Lower lobe of right lung (tissue), 2 donors: Measurements from ENCODE around the gene TRAPPC2L. TPM values are rescaled to one million over a fixed set of nuclear protein-coding genes. Genes with fewer than 3 reads are reported as not detected.

Source experiments
- ATAC-seq, 2 donors: fragments of 200-7000 bp; cut with Tn5 transposase; one replicate each; pipeline ENCODE4 v1.9.1; 2020 to 2022; ENCODE audit warnings: mild to moderate bottlenecking in 2 of 2, moderate library complexity in 2 of 2
- DNase-seq: peaks from one replicate; pipeline ENCODE4 v3.0.0-alpha.2; 2020
- H3K27ac ChIP-seq: fragments of 200-600 bp; one replicate; pipeline ENCODE4 v1.8.0; 2022
- H3K27me3 ChIP-seq: fragments of 200-600 bp; one replicate; pipeline ENCODE4 v1.8.0; 2022; ENCODE audit warnings: low read depth
- H3K36me3 ChIP-seq: fragments of 200-600 bp; one replicate; pipeline ENCODE4 v1.8.0; 2022; ENCODE audit warnings: mild to moderate bottlenecking
- H3K4me1 ChIP-seq: fragments of 200-600 bp; one replicate; pipeline ENCODE4 v1.8.0; 2022
- H3K4me3 ChIP-seq: fragments of 200-600 bp; one replicate; pipeline ENCODE4 v1.8.0; 2022; ENCODE audit warnings: mild to moderate bottlenecking
- H3K9me3 ChIP-seq: fragments of 200-600 bp; one replicate; pipeline ENCODE4 v1.8.0; 2022
- intact Hi-C: fragments of 100-400 bp; cut with DNase I; formaldehyde crosslinking; loops from one replicate; pipeline ENCODE4 v1.11.0; 2022
- total RNA-seq: library from RNA; stranded (reverse); fragmentation: NEBNext Ultra II Directional; extraction: Animal tissue kit (Norgen Biotek cat#: 25700); gene quantifications from one replicate; pipeline ENCODE4 v1.2.1, GENCODE V29; 2021
- TF ChIP-seq, protein P1 (sequence below): fragments of 200-600 bp; IDR thresholded peaks from one replicate; pipeline ENCODE4 v1.8.0; 2022; ENCODE audit warnings: antibody characterized with exemption, mild to moderate bottlenecking
- donor health status: DM: no; HTN: yes; CAD: no; lungs with severe emphysema.

The TRAPPC2L gene
- total RNA-seq, 1 donor from 2014 or later: 51.4 TPM

DNA sequence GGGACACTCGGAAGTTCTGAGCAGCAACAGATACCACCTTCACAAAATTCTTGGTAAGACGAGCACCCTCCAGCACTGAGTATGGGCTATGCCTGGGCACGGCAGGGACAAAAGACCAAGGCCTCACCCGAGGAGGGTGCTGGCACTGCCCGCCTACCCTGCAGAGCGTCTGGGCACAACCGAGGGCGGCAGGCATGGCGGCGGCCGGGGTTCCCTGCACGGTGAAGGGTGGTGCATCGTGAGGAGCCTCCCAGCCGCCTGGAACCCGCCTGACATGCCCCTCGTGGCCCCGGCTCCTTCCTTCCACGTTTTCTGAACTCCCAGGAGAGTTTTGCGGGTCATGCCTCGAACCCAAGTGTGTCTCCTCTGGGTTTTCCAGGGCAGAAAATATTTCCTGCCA, 19.1 kb upstream of the TRAPPC2L start:
- TF ChIP-seq, protein P1, sequence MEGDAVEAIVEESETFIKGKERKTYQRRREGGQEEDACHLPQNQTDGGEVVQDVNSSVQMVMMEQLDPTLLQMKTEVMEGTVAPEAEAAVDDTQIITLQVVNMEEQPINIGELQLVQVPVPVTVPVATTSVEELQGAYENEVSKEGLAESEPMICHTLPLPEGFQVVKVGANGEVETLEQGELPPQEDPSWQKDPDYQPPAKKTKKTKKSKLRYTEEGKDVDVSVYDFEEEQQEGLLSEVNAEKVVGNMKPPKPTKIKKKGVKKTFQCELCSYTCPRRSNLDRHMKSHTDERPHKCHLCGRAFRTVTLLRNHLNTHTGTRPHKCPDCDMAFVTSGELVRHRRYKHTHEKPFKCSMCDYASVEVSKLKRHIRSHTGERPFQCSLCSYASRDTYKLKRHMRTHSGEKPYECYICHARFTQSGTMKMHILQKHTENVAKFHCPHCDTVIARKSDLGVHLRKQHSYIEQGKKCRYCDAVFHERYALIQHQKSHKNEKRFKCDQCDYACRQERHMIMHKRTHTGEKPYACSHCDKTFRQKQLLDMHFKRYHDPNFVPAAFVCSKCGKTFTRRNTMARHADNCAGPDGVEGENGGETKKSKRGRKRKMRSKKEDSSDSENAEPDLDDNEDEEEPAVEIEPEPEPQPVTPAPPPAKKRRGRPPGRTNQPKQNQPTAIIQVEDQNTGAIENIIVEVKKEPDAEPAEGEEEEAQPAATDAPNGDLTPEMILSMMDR: no peak
- Histone ChIP-seq H3K27me3 (no peaks in the 10 kb centered on the region), H3K9me3 (no peaks in the 10 kb centered on the region), H3K4me3 (no peak overlapping the region), H3K36me3 (peaks cover 49% of the 10 kb centered on the region), H3K27ac (no peak overlapping the region), H3K4me1 (no peaks in the 10 kb centered on the region)
- intact Hi-C loops: no loop called here
- ATAC-seq: no peak
- DNase-seq: no peak

DNA sequence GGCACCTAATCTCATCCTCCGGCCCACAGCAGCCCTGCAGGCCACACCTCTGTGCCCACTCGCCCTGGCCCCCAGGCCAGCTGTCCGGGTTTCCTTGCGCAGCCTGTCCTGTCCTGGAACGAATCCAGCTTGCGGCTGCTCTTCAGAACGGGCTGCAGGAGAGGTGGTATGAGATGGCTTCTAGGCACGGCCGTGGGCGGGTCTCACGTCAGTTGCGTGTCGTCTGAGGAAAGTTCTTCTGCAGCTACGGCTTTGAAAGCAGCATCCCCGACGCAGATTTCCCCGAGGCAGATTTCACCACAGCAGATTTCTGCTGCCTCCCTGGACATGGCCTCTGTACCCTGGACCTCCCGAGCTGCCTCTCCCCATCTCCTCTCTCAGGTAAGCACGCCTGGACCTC, 18.4 kb upstream of the TRAPPC2L start:
- Histone ChIP-seq H3K4me1 (no peaks in the 10 kb centered on the region), H3K27ac (no peak overlapping the region), H3K27me3 (no peaks in the 10 kb centered on the region), H3K36me3 (peaks cover 53% of the 10 kb centered on the region), H3K9me3 (no peaks in the 10 kb centered on the region), H3K4me3 (no peak overlapping the region)
- no peak for DNase-seq
- no peak for ATAC-seq
- TF ChIP-seq, protein P1: no peak
- intact Hi-C loops: no loop called here

DNA sequence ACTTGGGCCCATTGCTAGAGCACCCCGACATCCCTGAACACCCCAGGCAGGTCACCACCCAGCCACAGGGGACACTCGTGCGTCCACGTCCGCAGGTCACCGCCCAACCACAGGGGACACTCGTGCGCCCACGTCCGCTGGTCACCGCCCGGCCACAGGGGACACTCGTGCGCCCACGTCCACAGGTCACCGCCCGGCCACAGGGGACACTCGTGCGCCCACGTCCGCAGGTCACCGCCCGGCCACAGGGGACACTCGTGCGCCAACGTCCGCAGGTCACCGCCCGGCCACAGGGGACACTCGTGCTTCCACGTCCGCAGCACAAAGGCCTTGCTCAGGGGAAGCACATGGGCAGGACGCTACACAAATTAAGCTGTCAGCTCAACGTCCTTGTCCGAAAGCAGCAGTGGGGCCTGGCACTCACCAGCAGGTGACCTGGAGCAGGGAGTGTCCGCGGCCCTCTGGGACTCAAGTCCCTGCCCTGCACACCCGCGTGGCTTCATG, 17.8 kb upstream of the TRAPPC2L start:
- H3K27ac ChIP-seq: no peak overlapping the region
- peaks cover 53% of the 10 kb centered on the region for H3K36me3 ChIP-seq
- TF ChIP-seq, protein P1: no peak
- DNase-seq: no peak
- intact Hi-C loops: no loop called here
- H3K27me3 ChIP-seq: no peaks in the 10 kb centered on the region
- ATAC-seq: no peak
- no peak overlapping the region for H3K4me3 ChIP-seq
- H3K4me1 ChIP-seq: no peaks in the 10 kb centered on the region
- H3K9me3 ChIP-seq: no peaks in the 10 kb centered on the region

DNA sequence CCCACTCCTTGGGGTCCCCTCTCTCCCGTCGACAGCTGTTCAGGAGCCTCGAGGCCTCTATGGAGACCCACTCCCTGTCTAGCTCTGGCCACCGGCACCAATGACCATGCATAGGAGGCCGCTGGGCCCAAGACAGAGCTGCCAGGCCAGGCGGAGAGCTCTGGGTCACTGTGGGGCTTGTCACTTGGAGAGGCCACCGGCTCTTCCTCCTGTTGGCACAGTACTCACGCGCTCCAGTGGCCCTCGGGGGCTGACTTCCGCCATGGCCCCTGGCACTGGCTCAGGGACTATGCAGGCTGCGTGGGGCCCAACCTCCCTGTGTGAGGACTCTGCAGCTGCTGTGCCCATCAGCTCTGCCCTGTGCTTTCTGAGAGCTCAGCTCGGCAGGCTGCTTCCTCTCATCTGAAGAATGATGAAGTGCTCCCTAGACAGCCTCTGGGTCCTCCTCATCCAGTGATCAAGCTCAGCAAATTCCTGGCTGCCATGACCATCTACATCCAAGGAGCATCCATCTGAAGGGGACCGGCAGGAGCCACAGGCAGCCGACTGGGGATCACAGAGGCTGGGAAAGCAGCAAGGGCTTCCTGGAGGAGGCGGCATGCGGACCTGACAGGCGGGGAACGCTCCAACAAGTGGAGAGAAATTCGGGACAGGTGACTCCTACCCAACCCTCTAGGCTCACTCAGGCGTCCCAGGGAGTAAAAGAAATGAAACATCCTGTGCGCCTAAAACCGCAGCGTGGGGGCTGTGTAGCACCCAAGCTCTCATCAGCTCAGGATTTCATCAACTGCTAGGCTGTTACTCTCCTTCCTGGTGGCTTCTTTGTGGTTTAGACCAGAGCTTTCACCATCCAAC, 17.0 kb upstream of the TRAPPC2L start:
- TF ChIP-seq, protein P1: no peak
- no peaks in the 10 kb centered on the region for H3K4me1 ChIP-seq
- peaks cover 50% of the 10 kb centered on the region for H3K36me3 ChIP-seq
- intact Hi-C loops: no loop called here
- no peaks in the 10 kb centered on the region for H3K27me3 ChIP-seq
- H3K4me3 ChIP-seq: no peak overlapping the region
- H3K27ac ChIP-seq: no peak overlapping the region
- DNase-seq (no peak), ATAC-seq (no peak)
- H3K9me3 ChIP-seq: no peaks in the 10 kb centered on the region

DNA sequence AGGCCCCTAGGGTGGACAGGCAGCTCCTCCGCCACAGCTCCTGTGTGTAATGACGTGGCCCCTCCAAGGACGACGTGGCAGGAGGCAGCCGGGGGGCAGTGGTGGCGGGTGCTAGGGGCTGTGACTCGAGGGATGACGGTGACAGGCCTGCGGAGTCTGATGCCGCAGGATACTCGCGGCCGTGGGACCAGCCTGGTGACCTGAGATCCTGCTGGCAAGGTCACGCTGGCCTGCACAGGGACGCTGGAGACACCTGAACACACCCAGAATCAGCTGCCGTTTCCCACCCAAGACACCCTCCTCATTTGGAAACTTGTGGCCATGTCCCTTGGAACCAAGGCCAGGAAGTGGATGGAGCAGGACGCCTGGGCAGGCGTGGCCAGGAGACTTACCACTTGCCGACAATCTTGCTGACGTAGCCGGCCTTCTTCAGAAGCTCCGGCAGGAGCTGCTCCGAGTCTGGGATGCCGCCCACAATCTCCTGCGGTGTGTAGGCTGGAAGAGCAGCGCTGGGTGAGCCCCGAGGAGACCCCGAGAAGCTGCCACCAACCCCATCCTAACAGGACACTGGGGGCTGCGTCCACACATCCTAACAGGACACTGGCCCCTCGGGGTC, 16.2 kb upstream of the TRAPPC2L start:
- DNase-seq: no peak
- intact Hi-C loops: no loop called here
- peaks cover 43% of the 10 kb centered on the region for H3K36me3 ChIP-seq

More for the DNA sequence above, 16.2 kb upstream of the TRAPPC2L start:
- H3K27ac ChIP-seq: no peak overlapping the region
- H3K4me3 ChIP-seq: no peak overlapping the region
- H3K9me3 ChIP-seq: no peaks in the 10 kb centered on the region
- H3K27me3 ChIP-seq: no peaks in the 10 kb centered on the region
- no peak for ATAC-seq
- TF ChIP-seq, protein P1: no peak
- no peaks in the 10 kb centered on the region for H3K4me1 ChIP-seq
